Mucosa of stomach (tissue), 1 donor: ENCODE data around the gene ALMS1.
"Not testable (repeated sequence)": the region's sequence is repeated elsewhere in the genome, so short reads cannot be mapped to it uniquely, and the experiment has no call there.

Experiments
- H3K27me3 ChIP-seq: one replicate; pipeline ENCODE4 v1.7.0; 2013; ENCODE audit warnings: mild to moderate bottlenecking, low read length; ENCODE audit not compliant: control insufficient read depth, insufficient read depth
- H3K36me3 ChIP-seq: one replicate; pipeline ENCODE4 v1.7.0; 2013; ENCODE audit warnings: low read length; ENCODE audit not compliant: control insufficient read depth, insufficient read depth
- H3K4me1 ChIP-seq: one replicate; pipeline ENCODE4 v1.7.0; 2013; ENCODE audit warnings: mild to moderate bottlenecking, low read length; ENCODE audit not compliant: control insufficient read depth, insufficient read depth
- H3K4me3 ChIP-seq: one replicate; pipeline ENCODE4 v1.7.0; 2013; ENCODE audit warnings: low read length
- H3K9ac ChIP-seq: one replicate; pipeline ENCODE4 v1.7.0; 2013; ENCODE audit warnings: mild to moderate bottlenecking, low read length, moderate library complexity
- H3K9me3 ChIP-seq: one replicate; pipeline ENCODE4 v1.7.0; 2013; ENCODE audit warnings: mild to moderate bottlenecking, low read length, moderate library complexity; ENCODE audit not compliant: control insufficient read depth
- donor health status: Pancreatic carcinoma.

The ALMS1 gene

DNA sequence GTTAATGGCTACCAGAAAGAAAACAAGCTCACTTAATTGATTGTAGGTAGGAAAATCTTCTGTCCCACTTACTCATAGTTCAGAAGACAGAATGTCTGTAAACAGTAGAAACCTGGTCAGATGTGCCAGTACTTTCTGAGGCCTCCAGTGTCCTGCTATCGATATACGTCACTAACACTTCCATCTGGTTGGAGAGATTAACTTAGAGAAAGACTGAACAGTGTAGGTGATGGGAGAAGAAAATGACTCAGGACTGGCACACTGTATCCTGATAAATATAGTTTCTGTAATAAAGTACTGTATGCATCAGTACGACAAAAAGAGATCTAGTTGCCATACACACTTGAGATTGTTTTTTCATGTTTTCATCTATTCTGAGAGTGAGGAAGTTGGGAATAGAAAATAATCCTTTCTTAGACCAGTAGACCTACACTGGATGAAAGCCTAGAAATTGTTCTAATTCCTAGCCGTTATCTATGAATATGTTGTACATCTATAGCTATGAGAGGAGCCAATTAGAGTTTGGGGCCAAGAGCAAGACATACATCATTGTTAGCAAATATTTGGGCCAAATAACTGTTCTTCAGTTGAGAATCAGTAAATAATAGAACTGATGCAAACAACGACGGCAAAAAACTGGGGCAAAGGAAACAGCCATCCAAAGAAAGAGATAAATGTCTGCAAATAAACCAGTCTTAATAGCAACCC, 150.7 kb downstream of the ALMS1 start:
- Histone ChIP-seq H3K9me3 (no peaks in the 10 kb centered on the region), H3K4me3 (no peak overlapping the region), H3K4me1 (no peaks in the 10 kb centered on the region), H3K27me3 (no peaks in the 10 kb centered on the region), H3K9ac (no peak overlapping the region), H3K36me3 (no peaks in the 10 kb centered on the region)

- not testable (repeated sequence) for H3K4me1 ChIP-seq, H3K9ac ChIP-seq, H3K9me3 ChIP-seq, H3K27me3 ChIP-seq, H3K4me3 ChIP-seq, H3K36me3 ChIP-seq
Measured at GRCh38 chr2:73560875-73561274, 175.2 kb downstream of the ALMS1 start.

GRCh38 chr2:73561422-73561821, 175.8 kb downstream of the ALMS1 start:
- no peaks in the 10 kb centered on the region for H3K9me3 ChIP-seq
- no peak overlapping the region for H3K4me3 ChIP-seq
- peaks cover 5% of the 10 kb centered on the region for H3K36me3 ChIP-seq
- no peak overlapping the region for H3K9ac ChIP-seq
- no peaks in the 10 kb centered on the region for H3K4me1 ChIP-seq
- no peaks in the 10 kb centered on the region for H3K27me3 ChIP-seq

DNA sequence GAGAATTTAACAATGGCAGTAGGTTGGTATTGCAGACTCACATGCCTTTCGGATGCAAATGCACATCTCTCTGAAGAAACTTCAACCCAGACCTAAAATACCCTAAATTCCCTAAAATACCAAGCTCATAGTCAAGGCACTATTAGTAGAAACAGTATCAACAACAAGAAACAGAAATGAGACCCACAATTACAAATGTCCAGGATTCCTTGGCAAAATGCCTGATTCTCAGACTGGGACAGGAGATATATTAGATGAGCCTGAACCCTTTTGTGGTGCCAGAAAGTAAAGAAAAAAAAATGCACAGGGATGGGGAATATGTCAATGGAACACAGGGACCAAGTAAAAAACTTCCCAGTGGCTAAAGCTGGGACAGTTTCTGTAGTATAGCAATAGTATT, 179.3 kb downstream of the ALMS1 start:
- Histone ChIP-seq H3K9ac (no peak overlapping the region), H3K4me3 (no peak overlapping the region), H3K27me3 (no peaks in the 10 kb centered on the region), H3K4me1 (no peaks in the 10 kb centered on the region), H3K9me3 (no peaks in the 10 kb centered on the region), H3K36me3 (peaks cover under 1% of the 10 kb centered on the region)

DNA sequence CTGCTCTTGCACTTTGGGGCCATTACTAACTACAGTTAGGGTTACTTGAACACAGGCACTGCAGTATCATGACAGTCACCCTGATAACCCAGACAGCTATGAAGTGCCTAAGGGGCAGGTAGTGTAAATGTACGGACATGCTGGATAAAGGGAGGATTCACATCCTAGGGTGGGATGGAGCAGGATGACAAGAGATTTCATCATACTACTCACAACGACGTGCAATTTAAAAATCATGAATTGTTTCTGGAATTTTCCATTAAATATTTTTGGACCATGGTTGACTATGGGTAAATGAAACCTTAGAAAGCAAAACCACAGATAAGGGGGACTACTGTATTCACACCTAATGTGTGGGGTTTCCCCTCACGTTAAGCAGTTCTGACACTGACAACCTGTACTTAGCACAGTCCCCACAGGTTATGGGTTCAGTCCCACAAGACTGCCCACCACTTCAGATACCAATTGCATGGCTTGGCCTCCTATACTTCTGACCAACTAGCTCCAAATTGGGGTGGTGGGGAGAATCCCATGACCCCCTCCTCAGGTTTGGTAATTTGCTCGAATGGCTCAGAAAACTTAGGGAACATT, 180.7 kb downstream of the ALMS1 start:
- Histone ChIP-seq H3K9ac (no peak overlapping the region), H3K4me1 (no peaks in the 10 kb centered on the region), H3K4me3 (no peak overlapping the region), H3K9me3 (no peaks in the 10 kb centered on the region), H3K36me3 (no peaks in the 10 kb centered on the region), H3K27me3 (no peaks in the 10 kb centered on the region)

DNA sequence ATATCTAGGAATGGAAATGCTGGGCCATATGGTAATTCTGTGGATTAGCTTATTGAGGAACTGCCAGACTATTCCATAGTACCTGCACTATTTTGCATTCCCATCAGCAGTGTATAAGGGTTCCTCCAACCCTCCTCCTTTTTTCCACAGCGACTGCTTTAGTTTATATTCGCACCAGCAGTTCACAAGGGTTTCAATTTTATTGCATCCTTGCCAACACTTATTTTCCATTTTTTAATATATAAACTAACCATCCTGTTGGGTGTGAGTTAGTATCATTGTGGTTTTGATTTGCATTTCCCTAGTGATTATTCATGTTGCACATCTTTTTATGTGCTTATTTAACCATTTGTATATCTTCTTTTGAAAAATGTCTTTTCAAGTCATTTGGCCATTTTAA, 189.6 kb downstream of the ALMS1 start:
- Histone ChIP-seq H3K4me3 (no peak overlapping the region), H3K27me3 (no peaks in the 10 kb centered on the region), H3K9me3 (no peaks in the 10 kb centered on the region), H3K4me1 (no peaks in the 10 kb centered on the region), H3K36me3 (no peaks in the 10 kb centered on the region), H3K9ac (no peak overlapping the region)

GRCh38 chr2:73582364-73582763, 196.7 kb downstream of the ALMS1 start:
- H3K27me3 ChIP-seq: no peaks in the 10 kb centered on the region
- no peaks in the 10 kb centered on the region for H3K36me3 ChIP-seq
- no peaks in the 10 kb centered on the region for H3K9me3 ChIP-seq
- no peak overlapping the region for H3K9ac ChIP-seq
- no peak overlapping the region for H3K4me3 ChIP-seq
- H3K4me1 ChIP-seq: no peaks in the 10 kb centered on the region

GRCh38 chr2:73588177-73588576, 202.5 kb downstream of the ALMS1 start:
- Histone ChIP-seq H3K4me3 (no peak overlapping the region), H3K36me3 (no peaks in the 10 kb centered on the region), H3K4me1 (no peaks in the 10 kb centered on the region), H3K9me3 (no peaks in the 10 kb centered on the region), H3K9ac (no peak overlapping the region), H3K27me3 (no peaks in the 10 kb centered on the region)

DNA sequence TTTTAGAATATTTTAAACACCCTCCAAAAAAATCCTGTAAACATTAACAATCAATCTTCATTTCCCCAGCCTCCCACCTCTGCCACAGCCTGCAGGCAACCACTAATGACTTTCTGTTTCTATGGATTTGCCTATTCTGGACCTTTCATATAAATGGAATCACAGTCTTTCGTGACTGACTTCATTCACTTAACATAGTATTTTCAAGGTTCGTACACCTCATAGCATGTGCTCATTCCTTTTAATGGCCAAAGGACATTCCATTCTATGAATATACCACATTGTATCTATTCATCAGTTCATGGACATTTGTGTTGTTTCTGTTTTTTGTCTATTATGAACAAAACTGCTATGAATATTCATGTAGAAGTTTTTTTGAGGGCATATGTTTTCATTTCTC, 208.0 kb downstream of the ALMS1 start:
- no peaks in the 10 kb centered on the region for H3K9me3 ChIP-seq
- no peak overlapping the region for H3K9ac ChIP-seq
- no peaks in the 10 kb centered on the region for H3K4me1 ChIP-seq
- no peak overlapping the region for H3K4me3 ChIP-seq
- no peaks in the 10 kb centered on the region for H3K36me3 ChIP-seq
- no peaks in the 10 kb centered on the region for H3K27me3 ChIP-seq

- Histone ChIP-seq H3K9me3 (no peaks in the 10 kb centered on the region), H3K36me3 (no peaks in the 10 kb centered on the region), H3K4me3 (no peak overlapping the region), H3K4me1 (no peaks in the 10 kb centered on the region), H3K27me3 (no peaks in the 10 kb centered on the region), H3K9ac (no peak overlapping the region)
Measured at GRCh38 chr2:73594251-73594650, 208.6 kb downstream of the ALMS1 start.

- no peaks in the 10 kb centered on the region for H3K36me3 ChIP-seq
- no peak overlapping the region for H3K4me3 ChIP-seq
- no peaks in the 10 kb centered on the region for H3K4me1 ChIP-seq
- H3K9me3 ChIP-seq: no peaks in the 10 kb centered on the region
- no peaks in the 10 kb centered on the region for H3K27me3 ChIP-seq
- no peak overlapping the region for H3K9ac ChIP-seq
Measured at GRCh38 chr2:73601780-73602179, 216.1 kb downstream of the ALMS1 start.

- not testable (repeated sequence) for H3K36me3 ChIP-seq, H3K4me1 ChIP-seq
Measured at GRCh38 chr2:73603099-73603588, 217.5 kb downstream of the ALMS1 start.

More at GRCh38 chr2:73603099-73603588, 217.5 kb downstream of the ALMS1 start:
- not testable (repeated sequence) for H3K9ac ChIP-seq, H3K9me3 ChIP-seq, H3K4me3 ChIP-seq, H3K27me3 ChIP-seq
